ENCODE results near the gene FOXP1.
"Not testable (repeated sequence)": the region's sequence is repeated elsewhere in the genome, so short reads cannot be mapped to it uniquely, and the experiment has no call there.

Gene FOXP1

GRCh38 chr3:71446734-71447133 lies 136.8 kb downstream of the FOXP1 start:
- DNase-seq: no peak

- DNase-seq: no peak
Measured at GRCh38 chr3:71446260-71446659, 137.3 kb downstream of the FOXP1 start.

GRCh38 chr3:71444861-71445259 lies 138.7 kb downstream of the FOXP1 start:
- DNase-seq: no peak

- DNase-seq: no peak
Measured at GRCh38 chr3:71444028-71444860, 139.3 kb downstream of the FOXP1 start.

GRCh38 chr3:71443332-71443731 lies 140.2 kb downstream of the FOXP1 start:
- no peak for DNase-seq

- no peak for DNase-seq
Measured at GRCh38 chr3:71442652-71443042, 140.9 kb downstream of the FOXP1 start.

GRCh38 chr3:71441925-71442651 lies 141.4 kb downstream of the FOXP1 start:
- no peak for DNase-seq

GRCh38 chr3:71441217-71441924 lies 142.2 kb downstream of the FOXP1 start:
- DNase-seq: no peak

- DNase-seq: no peak
Measured at GRCh38 chr3:71438904-71439303, 144.6 kb downstream of the FOXP1 start.

- DNase-seq: no peak
Measured at GRCh38 chr3:71438071-71438685, 145.3 kb downstream of the FOXP1 start.

- DNase-seq: no peak
Measured at GRCh38 chr3:71436337-71436736, 147.2 kb downstream of the FOXP1 start.

- not testable (repeated sequence) for DNase-seq
Measured at GRCh38 chr3:71435836-71436235, 147.7 kb downstream of the FOXP1 start.

- DNase-seq: no peak
Measured at GRCh38 chr3:71433631-71434030, 149.9 kb downstream of the FOXP1 start.

GRCh38 chr3:71432044-71432975 lies 151.2 kb downstream of the FOXP1 start:
- no peak for DNase-seq

GRCh38 chr3:71430941-71431552 lies 152.5 kb downstream of the FOXP1 start:
- DNase-seq: no peak

- DNase-seq: no peak
Measured at GRCh38 chr3:71429597-71429988, 153.9 kb downstream of the FOXP1 start.

- no peak for DNase-seq
Measured at GRCh38 chr3:71428841-71429596, 154.5 kb downstream of the FOXP1 start.

- DNase-seq: no peak
Measured at GRCh38 chr3:71425491-71426071, 157.9 kb downstream of the FOXP1 start.

- no peak for DNase-seq
Measured at GRCh38 chr3:71423151-71423906, 160.2 kb downstream of the FOXP1 start.

Measured in cortex of kidney (tissue), 1 donor.